Dedifferentiated amniotic fluid mesenchymal stem cell (primary cell): ENCODE measurements around the gene JAKMIP1.

ENCODE experiments used
- DNase-seq: peaks from one replicate; pipeline ENCODE4 v3.0.0-alpha.2; 2016; ENCODE audit errors: extremely low spot score

JAKMIP1 gene

GRCh38 chr4:5992171-5992827 lies 208.1 kb downstream of the JAKMIP1 start:
- no peak for DNase-seq

GRCh38 chr4:5991405-5991804 lies 208.9 kb downstream of the JAKMIP1 start:
- no peak for DNase-seq

DNA sequence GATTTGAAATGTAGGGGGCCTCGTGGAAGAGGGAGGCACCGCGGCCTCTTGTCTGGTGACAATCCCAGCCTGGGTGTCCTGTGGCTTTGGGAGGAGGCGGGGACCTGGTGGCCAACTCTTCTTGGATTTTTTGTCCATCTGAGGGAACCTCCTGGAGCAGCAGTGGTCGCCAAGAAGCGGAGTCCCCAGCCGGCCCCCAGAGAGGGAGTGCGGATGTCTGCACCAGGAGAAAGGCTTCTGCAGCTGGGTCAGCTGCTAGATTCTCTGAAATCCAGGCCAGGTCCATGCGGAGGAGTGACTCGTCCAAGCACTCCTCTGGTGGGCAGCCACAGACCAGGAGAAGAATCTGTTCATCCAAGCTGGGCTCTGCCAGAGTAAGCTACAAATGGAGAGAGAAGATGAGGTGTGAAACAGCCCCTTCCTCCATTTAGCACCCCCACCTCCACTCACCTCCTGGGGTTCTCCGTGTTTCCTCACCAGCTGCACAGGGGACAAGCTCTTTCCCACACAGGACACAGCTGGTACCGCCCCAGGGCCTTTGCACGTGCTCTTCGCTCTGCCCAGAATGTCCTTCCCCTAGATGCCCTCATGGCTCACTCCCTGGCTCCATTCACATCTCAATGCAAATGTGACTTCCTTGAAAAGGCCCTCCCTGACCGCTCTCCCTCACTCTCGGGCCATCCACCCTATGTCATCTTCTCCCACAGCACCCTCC lies 209.7 kb downstream of the JAKMIP1 start:
- no peak for DNase-seq

- DNase-seq: no peak
Measured at GRCh38 chr4:5989236-5990225, 210.8 kb downstream of the JAKMIP1 start.

GRCh38 chr4:5988086-5988845 lies 212.1 kb downstream of the JAKMIP1 start:
- no peak for DNase-seq

DNA sequence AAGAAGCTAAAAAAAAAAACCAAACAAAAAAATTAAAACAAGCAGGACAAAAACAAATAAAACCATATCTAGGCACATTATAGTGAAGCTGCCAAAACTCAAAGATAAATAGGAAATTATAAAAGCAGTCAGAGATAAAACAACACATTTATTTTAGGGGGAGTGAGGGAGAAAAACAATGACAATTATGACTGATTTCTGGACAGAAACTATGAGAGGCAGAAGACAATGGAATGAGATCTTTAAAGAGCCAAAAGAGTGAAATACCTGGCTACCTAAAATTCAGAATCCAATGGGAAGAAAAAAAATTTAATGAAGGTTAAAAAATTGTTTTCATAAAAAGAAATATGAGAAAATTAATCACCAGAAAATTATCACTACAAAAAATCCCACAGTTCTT lies 215.5 kb downstream of the JAKMIP1 start:
- no peak for DNase-seq

DNA sequence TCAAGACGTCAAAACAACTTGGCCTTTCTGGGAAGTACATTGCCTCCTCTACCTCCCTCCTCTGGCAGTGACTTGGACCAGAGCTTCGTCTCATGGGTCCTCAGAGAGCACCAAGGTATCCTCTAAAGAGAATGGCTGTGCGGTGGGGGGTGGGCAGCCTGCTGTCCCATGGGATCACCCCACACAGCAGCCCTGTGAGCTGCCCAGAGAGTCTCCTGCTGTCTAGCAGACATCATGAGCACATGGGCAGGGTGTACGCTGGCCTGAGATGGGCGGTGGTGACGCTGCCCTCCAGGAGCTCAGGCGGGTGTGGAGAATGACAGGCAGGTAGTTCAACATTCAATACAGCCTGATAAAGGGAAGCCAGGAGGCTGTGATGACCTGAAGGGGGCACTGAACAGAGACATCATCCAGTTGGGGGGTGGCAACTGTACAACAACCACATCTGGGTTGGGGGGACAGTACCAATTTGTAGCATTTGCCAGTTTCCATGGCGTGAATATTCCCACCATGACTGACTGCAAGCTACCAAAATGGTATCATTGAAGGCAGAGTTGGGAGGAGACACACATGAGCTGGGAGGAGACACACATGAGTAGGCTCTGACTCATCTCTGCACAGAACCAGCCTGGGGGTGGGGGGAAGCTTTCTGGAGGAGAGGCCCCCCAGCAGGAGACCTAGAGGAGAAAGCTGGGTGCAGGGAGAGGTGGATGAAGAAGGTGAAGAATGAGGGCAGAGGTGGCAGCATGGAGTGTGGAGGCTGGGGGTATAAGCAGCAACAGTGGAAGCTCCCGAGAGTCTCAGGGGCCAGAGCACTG lies 218.0 kb downstream of the JAKMIP1 start:
- no peak for DNase-seq

GRCh38 chr4:5980436-5981155 lies 219.8 kb downstream of the JAKMIP1 start:
- no peak for DNase-seq

GRCh38 chr4:5979981-5980380 lies 220.4 kb downstream of the JAKMIP1 start:
- no peak for DNase-seq

GRCh38 chr4:5976921-5977320 lies 223.4 kb downstream of the JAKMIP1 start:
- DNase-seq: no peak

DNA sequence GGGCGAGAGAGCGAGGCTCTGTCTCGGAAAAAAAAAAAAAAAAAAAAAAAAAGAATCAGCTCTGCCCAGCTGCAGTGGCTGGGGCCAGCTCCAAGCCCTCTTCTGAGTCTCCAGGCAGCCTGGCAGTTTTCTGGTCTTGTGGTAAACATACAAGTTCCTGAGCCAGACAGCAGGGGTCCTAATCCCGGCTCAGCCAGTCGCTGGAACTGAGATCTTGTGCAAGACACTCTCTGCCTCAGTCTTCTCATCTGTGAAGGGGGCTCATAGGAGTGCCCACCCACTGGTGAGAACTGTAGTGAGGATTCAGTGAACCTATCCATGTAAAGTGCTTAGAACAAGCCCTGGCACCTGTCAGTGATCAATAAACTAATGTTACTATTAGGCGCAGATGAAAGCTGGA lies 223.9 kb downstream of the JAKMIP1 start:
- DNase-seq: no peak
